GM19238 (cell line): ENCODE results near the gene SIRT6.
"Not testable (repeated sequence)": the region's sequence is repeated elsewhere in the genome, so short reads cannot be mapped to it uniquely, and the experiment has no call there.

ENCODE experiments used
- DNase-seq: peaks from one replicate; pipeline ENCODE4 v3.0.0; 2011; ENCODE audit warnings: low spot score; ENCODE audit not compliant: insufficient read length

The SIRT6 gene

DNA sequence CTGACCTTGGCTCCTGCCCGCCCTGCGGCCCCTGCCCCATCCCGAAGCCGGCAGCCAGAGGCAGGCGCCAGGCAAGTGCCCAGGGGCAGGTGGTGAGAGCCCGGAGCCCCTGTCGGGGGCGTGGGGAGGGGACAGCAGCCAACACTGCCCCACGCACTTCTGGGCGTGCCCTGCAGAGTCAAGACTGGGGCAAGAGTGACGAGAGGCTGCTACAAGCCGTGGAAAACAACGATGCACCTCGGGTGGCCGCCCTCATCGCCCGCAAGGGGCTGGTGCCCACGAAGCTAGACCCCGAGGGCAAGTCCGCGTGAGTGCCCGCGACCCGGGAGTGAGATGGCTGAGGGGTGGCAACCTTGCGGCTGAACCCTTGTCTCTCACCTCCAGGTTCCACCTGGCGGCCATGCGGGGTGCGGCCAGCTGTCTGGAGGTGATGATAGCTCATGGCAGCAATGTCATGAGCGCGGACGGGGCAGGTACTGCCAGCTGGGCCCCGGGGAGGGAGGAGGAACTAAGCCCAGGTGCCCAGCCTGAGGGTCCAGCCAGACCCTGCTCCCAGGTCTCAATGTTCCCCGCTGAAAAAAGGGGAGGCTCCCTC is 17.4 kb upstream of the SIRT6 start:
- no peak for DNase-seq

DNA sequence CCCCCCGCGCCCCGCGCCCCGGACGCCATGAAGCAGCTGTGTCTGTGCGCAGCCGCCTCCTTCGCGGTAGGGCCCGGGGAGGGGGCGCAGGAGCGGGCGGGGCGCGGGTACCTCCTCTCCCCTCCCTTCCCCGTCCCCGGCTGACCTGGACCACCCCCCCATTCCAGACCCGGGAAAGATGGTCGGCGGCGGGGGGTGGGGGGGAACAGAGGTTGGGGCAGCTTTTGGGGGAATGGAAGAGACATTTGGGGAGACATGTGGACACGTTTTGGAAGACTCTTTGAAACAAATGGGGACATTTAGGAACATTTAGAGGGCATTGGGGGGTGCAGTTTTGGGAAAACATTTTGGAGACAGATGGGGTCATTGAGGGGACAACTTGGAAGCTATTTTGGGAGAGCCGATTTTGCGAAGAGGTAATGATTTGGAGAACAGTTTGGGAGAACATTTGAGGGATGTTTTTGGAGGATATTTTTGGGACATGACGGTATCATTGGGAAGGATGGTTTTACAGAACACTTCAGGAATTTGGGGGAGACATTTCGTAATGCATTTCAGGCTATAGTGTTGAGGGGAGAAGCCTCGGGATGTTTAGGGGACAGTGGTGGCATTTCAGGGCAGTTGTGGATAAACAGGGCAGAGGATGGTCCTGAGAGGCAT is 16.2 kb upstream of the SIRT6 start:
- no peak for DNase-seq

DNA sequence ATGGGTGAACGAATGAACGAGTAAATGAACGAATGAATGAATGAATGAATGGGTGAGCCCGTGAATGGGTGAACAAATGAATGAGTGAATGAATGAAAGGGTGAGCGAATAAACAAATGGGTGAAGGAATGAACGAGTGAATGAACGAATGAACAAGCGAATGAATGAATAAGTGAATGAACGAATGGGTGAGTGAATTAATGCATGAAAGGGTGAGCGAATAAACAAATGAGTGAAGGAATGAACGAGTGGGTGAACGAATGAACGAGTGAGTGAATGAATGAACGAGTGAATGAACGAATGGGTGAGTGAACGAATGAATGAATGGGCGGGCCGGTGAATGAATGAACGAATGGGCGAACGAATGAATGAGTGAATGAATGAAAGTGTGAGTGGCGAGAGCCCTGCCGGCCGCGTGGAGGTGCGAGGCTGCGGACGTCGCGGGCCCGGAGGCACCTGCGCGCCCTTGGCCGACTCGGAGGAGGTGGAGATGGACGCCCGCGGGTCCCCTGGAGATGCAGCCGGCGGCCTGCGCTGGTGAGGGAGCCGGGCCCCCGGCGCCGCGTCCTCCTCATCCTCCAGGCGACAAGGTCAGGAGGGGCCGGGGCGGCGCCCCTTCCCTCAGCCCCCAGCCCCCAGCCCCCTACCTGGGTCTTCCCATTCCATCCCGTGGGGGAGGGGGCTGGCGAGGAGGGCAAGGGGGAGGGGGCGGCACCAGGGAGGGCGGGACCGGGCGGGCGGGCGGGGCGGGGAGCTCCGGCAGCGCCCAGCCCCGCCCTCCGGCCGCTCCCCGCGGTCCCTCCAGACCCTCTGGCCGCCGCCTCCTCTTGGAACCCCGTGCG is 15.5 kb upstream of the SIRT6 start:
- DNase-seq = no peak

DNA sequence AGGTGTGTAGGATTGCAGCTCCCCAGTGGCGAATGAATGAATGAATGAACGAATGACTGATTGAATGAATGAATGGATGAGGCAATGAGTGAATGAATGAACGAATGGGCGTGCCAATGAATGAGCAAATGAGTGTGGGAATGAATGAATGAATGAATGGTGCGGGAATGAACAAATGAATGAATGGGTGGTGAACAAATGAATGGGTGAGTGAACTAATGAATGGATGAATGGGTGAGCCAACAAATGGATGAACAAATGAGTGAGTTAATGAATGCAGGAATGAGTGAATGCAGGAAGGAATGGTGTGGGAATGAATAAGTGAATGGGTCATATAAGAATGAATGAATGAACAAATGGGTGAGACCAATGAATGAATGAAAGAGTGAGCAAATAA is 14.9 kb upstream of the SIRT6 start:
- DNase-seq = no peak

DNA sequence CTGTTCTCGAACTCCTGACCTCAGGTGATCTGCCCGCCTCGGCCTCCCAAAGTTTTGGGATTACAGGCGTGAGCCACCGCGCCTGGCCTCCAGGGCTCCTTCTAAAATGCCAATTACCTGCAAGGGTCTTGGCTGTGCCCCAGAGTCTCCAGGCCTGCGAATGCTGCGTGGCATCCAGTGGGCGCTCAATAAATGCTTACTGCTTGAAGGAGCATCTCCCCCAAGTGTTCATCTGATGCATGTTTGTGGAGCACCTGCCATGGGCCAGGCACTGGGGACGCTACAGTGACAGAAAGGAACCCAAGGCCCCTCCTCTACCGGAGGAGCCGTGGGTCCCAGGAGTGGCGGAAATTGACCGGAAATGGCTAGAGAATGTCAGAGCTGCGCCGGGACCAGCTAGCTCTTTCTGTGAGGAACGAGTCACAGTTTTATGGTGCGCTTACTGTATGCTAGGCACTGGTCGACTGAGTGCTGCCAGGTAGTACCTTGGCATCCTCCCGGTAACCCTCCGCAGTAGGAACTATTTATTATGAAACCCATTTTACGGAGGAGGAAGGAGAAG is 14.3 kb upstream of the SIRT6 start:
- no peak for DNase-seq

DNA sequence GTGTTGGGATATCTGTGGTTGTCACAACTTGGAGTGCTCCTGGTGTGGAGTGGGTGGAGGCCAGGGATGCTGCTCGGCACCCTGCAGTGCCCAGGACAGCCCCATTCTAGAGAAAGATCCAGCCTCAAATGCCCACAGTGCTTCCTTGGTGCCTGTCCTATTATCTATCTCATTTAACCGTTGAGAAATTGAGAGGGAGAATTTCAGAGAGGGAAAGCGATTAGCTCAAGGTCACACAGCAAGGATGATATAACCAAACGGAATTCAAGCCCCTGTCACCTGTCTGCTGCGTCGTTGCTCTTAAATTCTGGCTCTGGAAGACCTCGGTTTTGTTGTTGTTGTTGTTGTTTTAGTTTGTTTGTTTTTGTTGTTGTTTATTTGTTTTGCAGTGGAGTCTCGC is 13.6 kb upstream of the SIRT6 start:
- DNase-seq = no peak

DNA sequence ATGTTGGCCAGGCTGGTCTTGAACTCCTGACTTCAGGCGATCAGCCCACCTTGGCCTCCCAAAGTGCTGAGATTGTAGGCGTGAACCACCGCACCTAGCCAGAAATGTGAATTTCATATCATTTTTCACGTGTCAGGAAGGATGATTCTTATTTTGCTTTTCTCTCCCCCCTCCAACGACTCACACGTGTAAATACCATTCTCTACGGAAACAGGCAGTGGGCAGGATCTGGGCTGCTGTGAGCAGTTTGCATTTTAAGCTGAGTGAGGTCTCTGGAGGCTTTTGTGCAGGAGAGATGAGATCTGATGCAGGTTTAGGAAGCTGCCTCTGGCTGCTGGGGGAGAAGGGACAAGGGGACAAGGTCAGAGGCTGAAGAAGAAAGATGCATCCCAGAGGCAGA is 12.0 kb upstream of the SIRT6 start:
- DNase-seq = no peak

DNA sequence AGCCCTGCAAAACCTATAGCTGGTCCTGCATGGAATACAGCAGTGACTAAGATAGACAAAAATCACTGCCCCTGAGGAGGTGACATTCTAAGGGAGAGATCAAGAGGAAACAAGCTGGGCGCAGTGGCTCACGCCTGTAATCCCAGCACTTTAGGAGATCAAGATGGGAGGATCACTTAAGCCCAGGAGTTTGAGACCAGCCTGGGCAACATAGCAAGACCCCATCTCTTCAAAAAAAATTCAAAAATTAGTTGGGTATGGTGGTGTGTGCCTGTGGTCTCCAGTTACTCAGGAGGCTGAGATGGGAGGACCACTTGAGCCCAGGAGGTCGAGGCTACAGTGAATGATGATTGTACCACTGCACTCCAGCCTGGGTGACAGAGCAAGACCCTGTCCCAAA is 10.2 kb upstream of the SIRT6 start:
- DNase-seq = not testable (repeated sequence)

DNA sequence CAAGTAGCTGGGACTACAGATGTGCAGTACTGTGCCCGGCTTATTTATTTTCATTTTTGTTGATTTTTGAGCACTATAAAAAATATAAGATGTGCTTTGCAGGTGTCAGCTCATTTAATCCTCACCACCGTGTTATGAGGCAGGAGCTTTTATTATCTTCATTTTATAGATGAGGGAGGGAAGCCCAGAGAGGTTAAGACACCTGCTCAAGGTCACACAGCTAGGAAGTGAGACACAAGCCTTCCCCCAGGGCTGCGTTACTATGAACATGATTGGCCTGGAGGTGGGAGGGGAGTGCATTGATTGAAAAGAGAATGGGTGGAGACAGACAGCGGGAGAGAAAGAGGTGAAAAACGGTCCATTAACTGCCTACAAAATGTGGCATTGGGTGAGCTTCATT is 7.3 kb upstream of the SIRT6 start:
- no peak for DNase-seq

DNA sequence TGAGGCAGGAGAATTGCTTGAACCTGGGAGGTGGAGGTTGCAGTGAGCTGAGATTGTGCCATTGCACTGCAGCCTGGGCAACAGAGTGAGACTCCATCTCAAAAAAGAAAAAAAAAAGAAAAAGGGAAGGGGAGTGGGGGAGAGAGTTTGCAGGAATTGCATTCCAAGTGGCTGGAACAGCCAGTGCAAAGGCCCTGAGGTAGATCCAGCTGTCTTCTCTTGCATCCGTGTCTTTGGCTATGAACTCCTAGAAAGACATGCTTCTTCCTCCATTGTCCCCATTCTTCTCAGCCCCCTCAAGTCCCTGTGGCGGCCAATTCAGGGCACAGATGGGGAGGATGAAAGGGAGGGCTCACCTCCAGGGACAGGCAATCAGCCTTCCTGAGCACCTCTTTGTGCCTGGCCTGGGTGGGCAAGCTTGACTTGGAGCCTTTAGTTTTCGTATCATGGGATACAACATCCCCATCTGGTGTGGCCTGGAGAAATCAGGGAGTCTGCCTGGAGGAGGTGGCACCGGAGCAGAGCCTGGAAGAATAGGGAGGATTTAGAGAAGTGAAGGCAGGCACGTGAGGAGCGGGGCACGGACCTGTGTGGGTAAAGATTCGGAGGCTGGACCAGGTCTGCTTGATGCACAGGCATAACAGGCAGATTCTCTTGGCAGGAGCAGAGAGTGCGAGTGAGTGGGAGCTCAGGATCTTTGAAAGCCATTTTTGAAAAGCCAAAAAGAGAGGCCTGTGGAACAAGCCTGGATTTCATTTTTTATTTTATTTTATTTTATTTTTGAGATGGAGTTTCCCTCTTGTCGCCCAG is 5.2 kb upstream of the SIRT6 start:
- no peak for DNase-seq

DNA sequence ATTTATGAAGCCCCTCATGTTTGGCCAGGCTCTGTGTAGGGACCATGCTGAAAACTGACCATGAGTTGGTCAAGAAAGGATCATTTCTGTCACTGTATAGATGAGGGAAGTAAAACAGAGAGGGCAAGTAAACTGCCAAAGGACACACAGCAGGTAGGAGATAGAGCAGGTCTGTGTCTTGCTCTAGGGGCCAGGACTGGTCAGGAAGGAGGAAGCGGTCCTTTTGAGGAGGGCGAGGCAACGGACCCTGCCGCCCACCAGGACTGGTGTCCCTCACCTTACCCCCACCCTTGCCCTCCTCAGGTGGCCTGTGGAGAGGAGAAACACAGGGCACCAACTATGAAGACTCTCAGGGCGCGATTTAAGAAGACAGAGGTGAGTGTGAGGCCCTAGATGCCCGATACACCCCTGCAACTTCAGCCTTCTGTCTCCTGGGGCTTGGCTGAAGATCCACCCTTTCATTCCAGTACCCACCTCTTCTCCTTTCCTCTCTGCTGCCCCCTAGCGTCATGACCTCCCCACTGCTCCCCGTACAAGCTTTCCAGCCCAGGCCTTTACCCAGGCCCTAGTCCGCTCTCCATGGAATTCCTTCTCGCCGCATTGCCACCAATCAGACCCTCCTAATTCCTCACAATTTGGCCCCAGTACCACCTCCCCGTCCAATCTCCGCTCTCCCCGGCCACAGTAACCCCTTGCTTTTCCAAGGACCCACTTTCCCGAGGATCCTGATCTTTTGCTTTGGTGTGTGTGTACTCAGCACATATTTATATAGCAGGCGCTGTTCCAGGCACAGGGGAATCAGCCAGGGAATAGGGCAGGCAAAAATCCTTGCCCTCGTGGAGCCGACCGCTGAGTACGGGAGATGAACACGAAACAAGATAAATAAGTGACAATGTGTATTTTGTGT is 4.0 kb upstream of the SIRT6 start:
- peak; percentile 77 for DNase-seq

DNA sequence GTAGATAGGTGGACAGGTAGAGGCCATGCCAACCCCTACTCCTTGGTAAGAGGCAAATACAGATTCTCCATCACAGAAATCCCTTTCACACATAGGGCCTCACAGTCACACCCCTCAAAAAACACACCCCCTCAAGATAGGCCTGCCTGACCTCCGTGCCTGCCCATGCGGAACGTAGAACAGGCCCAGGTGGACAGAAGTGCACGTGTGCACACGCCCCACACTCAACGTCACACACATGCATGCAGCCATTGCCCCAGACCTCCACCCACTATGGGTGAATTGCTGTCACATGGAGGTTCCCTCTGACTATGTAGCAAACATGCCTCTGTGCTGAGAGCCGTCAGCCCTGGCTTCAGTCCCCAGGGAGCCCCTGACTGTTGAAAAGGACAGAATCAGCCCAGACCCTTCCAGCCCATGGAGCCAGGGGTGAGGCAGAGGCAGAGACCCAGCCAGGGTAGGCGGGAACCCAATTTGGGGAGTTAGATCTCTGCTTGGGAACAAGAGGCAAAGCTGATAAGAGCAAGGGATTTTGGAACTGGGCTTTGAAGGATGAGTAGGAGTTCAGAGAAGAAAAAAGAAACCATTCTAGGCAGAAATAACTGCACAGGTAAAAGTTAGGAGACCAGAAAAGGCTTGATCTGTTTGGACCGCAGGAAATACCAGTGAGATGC is 3.2 kb upstream of the SIRT6 start:
- DNase-seq = no peak

DNA sequence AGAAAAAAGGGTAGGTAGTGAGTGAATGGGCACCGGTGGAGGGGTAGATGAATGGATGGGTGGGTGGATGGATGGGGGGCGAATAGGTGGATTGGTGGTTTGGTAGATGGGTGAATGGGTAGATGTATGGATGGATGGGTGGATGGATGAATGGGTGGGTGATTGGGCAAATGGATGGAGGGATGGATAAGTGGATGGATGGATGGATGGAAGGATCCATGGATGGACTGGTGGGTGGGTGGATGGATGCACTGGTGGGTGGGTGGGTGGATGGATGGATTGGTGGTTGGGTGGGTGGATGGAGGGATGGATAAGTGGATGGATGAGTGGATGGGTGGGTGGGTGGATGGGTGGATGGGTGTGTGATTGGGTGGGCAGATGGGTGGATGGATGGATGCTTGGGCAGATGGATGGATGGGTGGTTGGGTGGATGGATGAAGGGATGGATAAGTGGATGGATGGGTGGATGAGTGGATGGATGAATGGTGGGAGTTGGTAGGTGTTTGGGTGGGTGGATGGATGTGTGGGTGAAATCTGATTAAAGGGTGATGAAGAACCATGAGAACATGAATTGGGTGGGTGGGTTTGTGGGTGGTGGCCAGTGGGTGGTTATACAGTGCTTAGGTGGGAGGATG is 2.5 kb upstream of the SIRT6 start:
- DNase-seq = no peak

DNA sequence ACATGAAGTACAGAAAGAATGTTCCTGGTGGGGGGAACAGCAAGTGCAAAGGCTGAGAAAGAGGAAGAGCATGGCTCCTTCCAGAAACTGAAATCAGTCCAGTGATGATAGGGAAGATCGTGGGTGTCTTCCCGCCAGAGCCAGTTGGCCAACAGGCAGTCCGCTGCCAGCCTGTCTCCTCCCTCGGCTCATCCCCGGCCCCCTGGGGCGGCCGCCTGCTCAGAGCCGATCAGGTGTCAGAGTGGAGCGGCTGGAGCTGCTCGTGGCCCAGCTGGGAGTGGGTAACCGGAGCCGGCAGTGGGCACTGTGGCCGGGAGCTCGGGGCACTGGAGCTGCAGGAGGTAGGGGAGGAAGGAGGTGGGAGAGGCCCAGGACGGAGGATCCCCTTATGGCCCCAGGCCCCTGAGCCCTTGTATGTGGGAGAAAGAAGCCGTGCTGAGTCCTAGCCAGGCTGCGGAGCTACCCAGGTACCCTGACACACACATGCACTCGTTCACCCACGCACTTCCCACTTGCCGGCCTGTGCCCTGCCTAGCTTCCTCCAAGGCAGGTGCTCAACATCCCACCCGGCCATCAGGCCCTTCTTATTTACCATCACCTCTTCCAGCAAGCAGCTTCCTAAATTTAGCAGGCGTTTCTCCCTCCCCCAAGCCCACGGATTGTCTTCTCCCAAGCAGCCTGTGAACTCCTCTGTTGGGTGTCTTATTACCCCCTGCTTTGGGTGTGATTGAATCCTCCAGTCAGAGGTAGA is 1.8 kb upstream of the SIRT6 start:
- no peak for DNase-seq

DNA sequence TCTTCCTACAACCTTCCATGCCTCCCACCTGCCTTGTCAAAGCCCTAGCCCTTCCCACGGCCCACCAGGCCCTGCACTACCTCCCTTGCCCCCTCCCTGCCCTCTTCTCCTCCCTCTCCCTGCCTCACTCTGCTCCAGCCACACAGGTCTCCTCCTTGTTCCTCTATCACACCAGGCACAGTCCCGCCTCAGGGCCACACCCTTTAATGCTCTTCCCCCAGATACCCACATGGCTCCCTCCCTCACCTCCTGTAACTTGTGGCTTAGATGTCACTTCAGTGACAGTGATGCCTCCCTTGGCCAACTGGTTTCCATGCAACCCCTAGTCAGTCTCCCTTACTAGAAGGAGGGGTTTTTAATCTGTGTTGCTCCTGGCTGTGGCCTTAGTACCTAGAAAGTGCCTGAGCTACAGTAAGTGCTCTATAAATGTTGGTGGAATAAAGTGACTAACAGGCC is 1.3 kb downstream of the SIRT6 start:
- no peak for DNase-seq

DNA sequence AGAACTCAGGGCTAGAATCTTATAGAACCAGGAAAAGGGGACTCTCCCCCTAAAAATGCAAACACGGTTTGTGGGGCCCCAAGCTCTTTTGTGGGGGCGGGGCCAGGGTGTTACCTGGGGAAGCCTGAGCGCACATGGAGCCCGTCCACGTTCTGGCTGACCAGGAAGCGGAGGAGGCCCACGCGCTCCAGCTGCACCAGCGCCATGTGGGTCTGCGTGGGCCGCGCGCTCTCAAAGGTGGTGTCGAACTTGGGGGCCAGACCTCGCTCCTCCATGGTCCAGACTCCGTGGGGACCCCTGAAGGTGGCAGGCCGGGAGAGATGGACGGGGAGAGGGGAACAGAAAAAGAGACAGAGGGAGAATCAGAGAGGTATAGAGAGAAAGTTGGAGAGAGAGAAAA is 3.4 kb downstream of the SIRT6 start:
- no peak for DNase-seq

DNA sequence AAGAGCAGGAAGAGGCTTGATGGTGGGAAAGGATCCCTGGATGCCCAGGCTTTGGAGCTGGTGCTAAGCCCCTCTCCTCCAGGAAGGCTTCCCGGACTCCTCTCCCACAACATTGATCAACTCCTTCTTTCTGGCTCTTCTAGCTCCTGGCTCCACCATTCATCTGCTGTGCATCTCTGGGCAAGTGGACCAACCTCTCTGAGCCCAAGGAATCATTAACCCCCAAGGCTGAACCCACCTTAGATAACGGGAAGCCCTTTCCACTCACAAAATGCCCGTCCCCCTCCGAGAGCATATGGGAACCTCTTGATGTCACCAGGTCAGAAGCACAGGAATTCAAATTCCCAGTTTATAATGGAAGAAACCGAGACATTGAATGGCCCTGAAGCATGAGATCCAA is 5.2 kb downstream of the SIRT6 start:
- DNase-seq = no peak

DNA sequence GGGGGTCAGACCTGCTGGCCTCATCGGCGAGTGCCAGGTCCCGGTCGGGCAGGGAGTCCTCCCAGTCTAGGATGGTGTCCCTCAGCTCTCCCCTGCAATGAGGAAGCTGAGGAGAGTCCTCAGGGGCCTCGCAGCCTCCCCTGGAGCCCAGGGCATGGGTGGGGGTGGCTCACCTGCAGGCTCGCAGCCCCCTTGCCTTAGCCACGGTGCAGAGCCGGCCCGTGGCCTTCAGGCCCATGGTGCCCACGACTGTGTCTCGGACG is 6.8 kb downstream of the SIRT6 start:
- no peak for DNase-seq
